HEK293 (cell line): ENCODE results near the gene PODN.

ENCODE experiments used
- CTCF ChIP-seq: fragments of 450-650 bp; formaldehyde crosslinking; IDR thresholded peaks from 2 replicates; pipeline ENCODE4 v1.5.1; 2016; ENCODE audit warnings: missing biosample characterization, missing genetic modification characterization
- GFI1B ChIP-seq: fragments of 450-650 bp; formaldehyde crosslinking; IDR thresholded peaks from 2 replicates; pipeline ENCODE4 v1.5.1; 2016; ENCODE audit warnings: missing biosample characterization, missing genetic modification characterization
- ZBTB1 ChIP-seq: fragments of 450-650 bp; formaldehyde crosslinking; IDR thresholded peaks from 2 replicates; pipeline ENCODE4 v1.5.1; 2016; ENCODE audit warnings: missing biosample characterization, missing genetic modification characterization
- ZNF214 ChIP-seq: fragments of 450-650 bp; formaldehyde crosslinking; IDR thresholded peaks from 2 replicates; pipeline ENCODE4 v1.5.1; 2017; ENCODE audit warnings: missing biosample characterization, mild to moderate bottlenecking, missing genetic modification characterization, borderline replicate concordance
- ZNF292 ChIP-seq: fragments of 450-650 bp; formaldehyde crosslinking; IDR thresholded peaks from 2 replicates; pipeline ENCODE4 v1.5.1; 2016; ENCODE audit warnings: low read depth, missing biosample characterization, missing genetic modification characterization, borderline replicate concordance
- ZNF518A ChIP-seq: fragments of 450-650 bp; formaldehyde crosslinking; conservative IDR thresholded peaks from 2 replicates; pipeline ENCODE4 v1.5.1; 2016; ENCODE audit warnings: low read depth, missing biosample characterization, missing genetic modification characterization
- ZNF639 ChIP-seq: fragments of 450-650 bp; formaldehyde crosslinking; IDR thresholded peaks from 2 replicates; pipeline ENCODE4 v1.5.1; 2016; ENCODE audit warnings: missing biosample characterization, missing genetic modification characterization
- ZSCAN4 ChIP-seq: fragments of 450-650 bp; formaldehyde crosslinking; IDR thresholded peaks from 2 replicates; pipeline ENCODE4 v1.5.1; 2017; ENCODE audit warnings: missing biosample characterization, missing genetic modification characterization

GRCh38 chr1:53037159-53037558 is 24.9 kb upstream of the PODN start:
- TF ChIP-seq ZNF518A (tag by site-specific recombination) (no peak), CTCF (tag by site-specific recombination) (no peak), ZBTB1 (no peak), ZNF292 (tag by site-specific recombination) (no peak), ZSCAN4 (tag by site-specific recombination) (no peak), ZNF639 (tag by site-specific recombination) (no peak), GFI1B (tag by site-specific recombination) (no peak), ZNF214 (tag by site-specific recombination) (no peak)
